Measurements from ENCODE around the gene LILRB4.

GRCh38 chr19:54630782-54631181, 32.0 kb upstream of the LILRB4 start:
- TF ChIP-seq CTCF (IDR thresholded peaks at IDR 0.05) (no peak), POLR2A (IDR thresholded peaks at IDR 0.05) (no peak)
